ENCODE results near the gene GPR85.

DNA sequence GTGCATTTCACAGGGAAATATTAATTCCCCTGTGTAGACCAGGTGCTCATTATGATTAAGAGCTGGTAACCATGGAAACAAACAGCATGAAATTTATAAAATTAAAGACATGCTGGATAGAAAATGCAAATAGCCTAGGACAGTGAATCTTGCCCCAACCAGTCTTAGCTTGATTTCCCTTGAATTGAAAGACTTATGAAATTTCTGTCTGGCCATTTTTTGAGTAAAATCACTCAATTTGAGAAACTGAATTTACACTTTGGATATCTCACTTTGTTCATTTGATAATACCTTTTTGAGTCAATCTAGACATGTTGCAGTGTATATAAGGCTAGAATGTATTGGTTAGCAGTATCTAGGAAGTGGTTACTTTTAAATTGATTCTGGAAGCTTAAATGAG, 36.1 kb upstream of the GPR85 start:
- TF ChIP-seq YY1 (IDR thresholded peaks at IDR 0.05; ENCODE audit: insufficient read depth, insufficient read length) (no peak), ZNF274 (IDR thresholded peaks at IDR 0.05; ENCODE audit: low read depth, low read length) (no peak)

Measured in NT2/D1 (cell line).